GM04503 (cell line): ENCODE results near the gene INMT.
A peak's percentile ranks its signal among the peaks of the same experiment; 100 is the strongest.

Experiments used
- DNase-seq: peaks from one replicate; pipeline ENCODE4 v3.0.0-alpha.2; 2012; ENCODE audit warnings: low read depth

INMT gene

DNA sequence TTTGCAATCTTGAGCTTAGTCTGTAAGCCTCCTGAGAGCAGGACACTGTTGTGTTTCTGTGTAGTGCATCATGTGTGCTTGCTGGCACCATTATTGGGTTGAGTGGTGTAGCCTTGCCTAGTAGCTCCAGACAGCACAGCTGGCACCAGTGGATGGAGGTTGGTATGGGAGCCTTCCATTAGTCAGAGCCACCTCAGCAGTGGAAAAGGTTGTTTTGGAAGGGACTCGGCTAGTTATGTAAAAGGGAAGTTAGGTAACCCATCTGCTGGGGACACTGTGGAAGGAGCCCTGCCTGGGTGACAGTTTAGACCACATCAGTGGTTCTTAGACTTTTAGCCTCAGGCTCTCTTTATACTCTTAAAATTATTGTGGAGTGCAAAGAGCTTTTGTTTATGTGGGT, 35.6 kb downstream of the INMT start:
- DNase-seq = no peak

DNA sequence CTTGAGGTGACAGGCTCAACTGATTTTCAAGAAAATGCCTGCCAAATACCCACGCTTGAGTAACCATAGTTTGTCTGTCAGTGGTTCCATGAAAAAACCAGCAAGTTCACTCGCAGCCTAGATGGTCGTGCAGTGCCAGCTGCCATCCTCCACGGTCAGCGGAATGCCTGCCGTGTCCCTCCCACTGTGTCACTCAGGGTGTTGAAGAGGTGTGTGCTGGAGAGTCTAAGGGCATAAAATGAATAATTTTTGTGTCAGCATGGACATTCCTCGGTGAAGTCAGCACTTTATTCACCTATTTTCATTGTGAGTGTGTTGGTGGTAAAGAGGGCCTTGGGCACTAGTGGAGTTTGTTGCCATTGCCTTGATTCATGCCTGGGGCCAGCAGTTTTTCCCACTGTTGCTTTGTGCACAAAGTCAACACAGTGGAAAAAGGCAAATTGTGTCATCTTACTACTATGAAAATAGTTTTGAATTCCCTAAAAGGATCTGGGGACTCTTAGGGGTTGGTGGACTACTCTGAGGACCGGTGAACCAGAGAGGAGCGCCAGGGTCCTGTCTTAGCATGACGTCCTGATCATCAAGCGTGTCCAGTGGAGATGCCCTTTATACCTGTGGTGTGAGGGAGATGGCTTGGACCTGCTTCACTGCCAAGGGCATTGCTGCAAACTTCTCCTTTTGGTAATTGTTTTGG, 36.9 kb downstream of the INMT start:
- no peak for DNase-seq

DNA sequence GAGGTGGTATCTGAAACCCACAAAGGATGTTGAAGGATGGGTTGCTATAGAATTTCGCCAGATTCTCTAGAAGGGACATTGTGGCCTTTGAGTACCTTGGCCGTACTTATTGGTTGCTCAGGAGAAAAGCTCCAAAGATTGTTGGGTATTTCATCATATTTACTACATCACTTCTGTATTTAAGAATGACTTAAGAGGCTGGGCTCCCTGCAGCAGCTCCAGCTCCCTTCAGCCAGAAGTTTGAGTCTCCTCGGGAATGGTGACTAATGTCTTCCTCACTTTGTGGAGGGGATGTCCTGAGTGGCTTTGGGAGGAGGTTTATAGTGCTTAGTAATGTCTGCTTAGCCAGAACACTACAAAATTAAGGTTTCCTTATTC, 37.4 kb downstream of the INMT start:
- peak; percentile 82 for DNase-seq

DNA sequence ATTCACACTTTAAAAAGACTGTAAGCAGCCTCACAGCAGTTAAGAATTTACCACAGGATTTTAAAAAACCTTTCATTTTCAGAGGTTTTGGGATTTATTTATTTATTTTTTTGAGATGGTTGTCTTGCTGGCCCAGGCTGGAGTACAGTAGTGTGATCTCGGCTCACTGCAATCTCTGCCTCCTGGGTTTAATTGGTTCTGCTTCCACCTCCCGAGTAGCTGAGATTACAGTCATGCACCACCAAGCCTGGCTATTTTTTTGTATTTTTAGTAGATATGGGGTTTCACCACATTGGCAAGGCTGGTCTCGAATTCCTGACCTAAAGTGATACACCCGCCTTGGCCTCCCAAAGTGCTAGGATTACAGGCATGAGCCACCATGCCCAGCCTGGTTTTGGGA, 38.4 kb downstream of the INMT start:
- DNase-seq = no peak

DNA sequence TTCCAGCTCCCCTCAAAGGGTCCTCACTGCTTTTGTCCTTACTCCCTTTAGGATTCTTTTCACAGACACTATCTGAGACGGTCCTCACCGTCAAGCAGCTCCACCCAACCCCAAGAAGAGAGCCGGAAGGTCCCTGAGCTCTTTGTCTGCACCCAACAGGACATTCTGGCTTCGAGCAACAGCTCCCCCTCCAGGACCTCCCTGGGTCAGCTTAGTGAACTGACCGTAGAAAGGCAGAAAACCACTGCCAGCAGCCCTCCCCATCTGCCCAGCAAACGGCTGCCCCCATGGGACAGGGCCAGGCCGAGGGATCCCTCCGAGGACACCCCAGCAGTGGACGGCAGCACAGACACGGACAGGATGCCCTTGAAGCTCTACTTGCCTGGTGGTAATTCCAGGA, 39.2 kb downstream of the INMT start:
- DNase-seq = no peak

DNA sequence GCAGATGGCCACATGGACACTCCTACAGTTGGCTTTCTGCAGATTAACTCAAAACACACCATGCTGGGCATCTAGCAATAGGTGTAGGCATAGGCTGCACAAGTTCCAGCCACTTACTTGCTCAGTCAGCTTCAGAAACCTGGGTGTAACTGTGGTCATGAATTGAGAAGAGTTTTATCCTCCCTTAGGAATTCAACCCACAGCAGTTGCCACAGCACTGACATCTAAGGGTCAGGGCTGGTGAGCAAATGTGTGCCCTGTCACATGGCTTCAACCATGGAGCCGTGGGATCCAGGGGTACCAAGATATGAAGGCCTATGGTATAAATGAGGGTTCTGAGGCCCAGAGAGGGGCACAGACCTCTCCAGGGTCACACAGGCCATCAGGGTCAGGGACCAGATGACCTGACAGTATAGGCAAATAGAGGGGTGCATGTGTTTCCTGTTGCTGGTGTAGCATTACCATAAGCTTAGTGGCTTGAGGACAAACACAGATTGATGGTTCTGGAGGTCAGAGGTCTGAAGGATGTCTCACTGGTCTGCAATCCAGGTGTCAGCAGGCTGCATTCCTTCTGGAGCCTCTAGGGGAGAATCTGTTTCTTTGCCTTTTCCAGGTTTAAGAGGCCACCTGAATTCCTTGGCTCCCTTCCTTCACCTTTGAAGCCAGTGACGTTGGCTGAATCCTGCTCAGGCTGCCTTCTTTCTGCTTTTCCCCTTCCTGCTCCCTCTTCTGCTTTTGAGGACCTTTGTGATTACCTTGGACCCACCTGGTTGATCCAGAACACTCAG, 43.4 kb downstream of the INMT start:
- DNase-seq = no peak

DNA sequence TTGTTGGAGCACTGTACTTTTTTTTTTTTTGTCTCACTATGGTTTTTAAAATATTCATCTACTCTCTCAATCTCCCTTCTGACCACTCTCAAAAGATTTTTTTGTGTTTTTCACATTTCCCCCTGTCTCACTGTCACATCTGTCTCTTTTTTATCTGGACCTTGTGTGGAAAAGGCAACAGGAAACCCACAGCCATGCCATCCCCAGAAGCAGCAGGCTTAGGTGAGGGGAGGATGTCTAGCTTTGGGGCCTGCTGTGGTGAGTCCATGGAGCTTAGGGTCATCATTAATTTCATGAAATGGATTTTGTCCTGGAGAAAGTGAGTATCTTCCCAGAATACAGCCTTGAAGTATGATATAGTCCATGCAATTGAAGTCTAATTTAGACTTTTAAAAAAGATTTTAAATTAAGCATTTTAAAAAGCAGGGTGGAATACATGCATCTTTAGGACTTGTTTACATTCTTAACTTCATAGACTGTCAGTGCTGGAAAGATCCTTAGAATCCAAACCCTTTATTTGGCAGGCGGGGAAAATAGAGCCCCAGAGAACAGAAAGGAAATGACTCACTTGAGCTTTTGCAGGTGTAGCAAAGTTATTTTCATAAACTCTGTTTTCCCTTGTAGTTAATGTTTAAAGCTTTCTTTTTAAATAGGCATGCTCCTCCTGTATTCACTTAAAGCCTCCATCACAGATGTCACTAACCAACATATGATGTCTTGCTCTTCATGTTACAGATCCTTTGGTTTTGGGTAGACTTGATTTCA, 44.4 kb downstream of the INMT start:
- no peak for DNase-seq

DNA sequence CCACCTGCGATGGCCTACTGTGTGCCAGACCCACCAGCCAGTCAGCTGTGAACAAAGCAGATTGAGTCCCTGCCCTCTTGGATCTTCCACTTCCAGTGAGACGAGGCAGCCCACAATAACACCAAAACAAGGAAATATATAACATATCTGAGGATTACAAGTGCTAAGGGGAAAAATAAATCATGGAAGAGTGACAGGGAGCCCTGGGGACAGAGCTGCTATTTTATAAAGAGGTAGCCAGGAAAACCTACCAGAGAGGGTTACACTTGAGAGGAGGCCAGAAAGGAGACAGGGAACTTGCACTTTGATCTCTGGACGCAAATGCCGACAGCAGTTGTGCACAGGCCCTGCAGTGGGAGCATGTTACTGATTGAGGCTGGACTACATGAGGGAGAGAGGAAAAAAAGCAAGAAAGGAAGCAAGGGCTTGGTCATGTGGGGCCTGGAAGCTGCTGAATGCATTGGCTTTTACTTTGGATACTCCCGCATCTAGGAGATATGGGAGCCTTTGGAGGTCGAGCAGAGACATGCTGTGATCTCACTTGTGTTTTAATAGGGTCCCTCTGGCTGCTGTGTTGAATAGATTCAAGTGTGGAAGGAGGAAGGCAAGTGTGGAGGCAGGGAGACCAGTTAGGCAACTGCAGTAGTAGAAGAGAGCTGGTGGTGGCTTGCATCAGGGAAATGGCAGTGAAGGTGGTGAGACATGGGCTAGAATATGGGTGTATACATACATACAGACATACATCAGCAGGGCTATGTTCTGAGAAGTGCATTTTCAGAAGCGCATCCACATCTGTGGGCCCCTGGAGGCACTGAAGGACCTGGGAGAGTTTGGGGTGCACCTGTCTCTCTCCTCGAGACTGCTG, 45.5 kb downstream of the INMT start:
- no peak for DNase-seq

DNA sequence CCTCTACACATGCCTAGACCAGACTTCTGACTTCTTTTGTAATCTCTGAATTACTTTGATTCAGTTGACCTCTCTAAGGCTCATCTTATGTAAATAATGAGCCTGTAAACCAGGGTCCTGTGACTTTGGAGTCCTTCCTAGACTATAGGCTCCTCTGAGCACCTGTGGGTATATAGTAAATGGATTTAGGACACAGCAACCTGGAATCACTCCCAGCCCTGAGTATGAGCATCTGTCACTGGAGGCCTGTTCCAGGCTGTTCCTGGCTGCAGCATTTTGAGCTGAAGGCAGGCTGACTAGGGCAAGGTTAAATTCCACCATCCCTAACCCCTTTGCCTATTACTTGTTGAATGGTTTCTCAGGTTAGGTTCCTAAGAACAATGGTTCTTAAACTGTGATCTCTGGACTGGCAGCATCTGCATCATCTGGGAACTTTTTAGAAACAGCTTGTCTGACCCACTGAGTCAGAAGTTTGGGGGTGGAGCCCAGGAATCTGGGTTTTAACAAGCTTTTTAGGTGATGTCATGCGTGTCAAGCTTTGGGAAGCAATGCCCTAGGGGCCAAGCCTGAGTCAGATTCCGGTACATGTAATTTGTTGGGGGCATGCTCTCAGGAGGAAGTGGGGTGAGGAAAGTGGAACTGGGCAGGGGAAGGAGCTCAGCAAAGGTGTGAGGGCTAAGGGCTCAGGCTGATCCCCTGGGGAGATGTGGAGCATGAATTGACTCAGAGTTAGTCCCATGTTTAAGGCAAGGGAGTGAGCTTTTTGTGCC, 47.5 kb downstream of the INMT start:
- peak; percentile 85 for DNase-seq

DNA sequence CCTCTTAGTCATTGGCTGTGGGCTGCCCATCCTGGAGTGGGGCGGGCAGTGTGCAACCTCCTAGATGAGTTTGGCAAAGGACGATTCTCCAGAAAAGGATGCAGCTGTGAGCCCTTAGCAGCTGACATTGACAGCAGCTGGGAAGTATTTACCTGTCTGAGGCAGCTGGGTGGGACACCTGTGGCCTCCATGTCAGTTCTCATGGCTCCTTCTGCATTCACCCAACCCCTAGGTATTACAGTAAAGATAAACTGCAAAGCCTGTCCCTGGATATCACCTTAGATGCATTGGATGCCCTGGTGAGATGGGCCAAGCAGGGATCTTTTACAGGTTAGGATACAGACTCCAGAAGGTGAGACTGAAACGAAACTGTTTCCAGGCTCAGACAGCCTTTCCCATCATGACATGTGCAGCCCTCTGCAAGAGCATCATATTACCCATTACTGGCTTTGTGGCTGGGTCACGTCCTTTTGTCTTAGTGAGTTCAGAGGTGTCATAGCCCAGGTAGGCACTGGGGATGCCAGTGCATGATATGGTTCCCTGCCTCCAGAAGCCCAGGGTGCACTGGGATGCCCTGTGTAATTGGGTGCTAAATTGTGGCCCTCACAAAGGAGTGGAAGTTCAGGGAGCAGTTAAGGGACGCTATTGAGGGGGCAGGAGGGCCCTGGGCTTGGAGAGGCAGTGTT, 48.2 kb downstream of the INMT start:
- no peak for DNase-seq

DNA sequence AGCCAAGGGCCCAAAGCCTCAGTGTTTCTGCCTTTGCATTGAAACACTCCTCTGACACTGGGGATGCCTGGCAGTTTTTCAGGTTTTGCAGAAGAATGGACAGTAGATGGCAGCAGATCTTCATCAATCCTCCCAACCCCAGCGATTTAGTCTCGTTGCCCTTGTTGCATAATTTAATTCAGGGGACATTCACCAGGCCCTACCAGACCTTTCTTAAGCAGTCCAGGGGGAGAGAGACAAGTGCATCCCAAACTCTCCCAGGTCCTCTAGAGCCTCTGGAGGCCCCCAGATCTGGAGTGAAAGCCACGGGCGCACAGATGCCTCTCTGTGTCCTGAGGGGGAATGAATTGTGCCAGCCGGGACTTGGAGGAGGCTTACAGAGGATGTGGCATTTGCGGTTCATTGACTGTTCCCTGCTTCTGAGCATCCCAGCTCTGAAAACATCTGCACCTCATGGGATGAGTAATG, 48.9 kb downstream of the INMT start:
- no peak for DNase-seq

DNA sequence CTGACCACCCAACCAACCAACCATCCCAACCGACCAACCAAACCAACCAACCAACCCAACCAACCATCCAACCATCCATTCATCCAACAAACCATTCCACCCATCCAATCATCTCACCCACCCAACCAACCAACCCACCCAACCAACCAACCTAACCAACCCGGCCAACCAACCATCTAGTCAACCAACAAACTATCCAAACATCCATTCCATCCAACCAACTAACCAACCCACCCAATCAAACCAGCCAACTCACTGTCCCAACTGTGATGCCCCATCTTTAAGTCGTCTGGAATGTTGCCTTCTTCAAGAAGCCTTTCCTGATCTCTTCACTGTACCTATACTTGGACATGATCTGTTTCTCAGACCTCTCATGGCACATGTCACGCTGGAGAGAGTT, 50.9 kb downstream of the INMT start:
- DNase-seq = no peak

DNA sequence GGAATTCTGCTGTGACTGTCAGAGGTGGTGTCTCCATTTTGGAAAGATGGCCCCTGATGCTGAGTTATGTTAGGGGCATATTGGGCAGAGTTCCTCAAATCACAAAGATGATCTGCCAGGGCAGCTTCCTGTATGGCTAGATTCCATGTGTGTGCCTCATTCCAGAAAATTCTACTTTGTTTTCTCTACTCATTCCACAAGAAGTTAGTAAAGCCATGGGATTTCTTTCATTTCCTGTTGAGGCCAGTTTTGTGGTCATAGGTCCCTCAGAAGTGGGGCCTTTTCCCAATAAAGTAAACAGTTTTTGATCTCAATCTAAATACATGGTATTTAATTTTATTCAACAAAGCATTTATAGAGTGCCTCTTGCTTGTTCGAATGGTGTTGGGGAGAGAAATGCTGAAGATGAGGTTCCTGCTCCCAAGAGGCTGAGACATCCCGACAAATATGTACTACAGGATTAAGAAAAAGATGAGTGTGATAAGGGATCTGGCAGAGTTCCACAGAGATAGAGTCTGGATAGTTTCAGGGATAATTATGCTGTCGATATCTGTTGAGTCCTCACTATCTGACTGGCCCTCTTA, 52.2 kb downstream of the INMT start:
- peak; percentile 86 for DNase-seq

DNA sequence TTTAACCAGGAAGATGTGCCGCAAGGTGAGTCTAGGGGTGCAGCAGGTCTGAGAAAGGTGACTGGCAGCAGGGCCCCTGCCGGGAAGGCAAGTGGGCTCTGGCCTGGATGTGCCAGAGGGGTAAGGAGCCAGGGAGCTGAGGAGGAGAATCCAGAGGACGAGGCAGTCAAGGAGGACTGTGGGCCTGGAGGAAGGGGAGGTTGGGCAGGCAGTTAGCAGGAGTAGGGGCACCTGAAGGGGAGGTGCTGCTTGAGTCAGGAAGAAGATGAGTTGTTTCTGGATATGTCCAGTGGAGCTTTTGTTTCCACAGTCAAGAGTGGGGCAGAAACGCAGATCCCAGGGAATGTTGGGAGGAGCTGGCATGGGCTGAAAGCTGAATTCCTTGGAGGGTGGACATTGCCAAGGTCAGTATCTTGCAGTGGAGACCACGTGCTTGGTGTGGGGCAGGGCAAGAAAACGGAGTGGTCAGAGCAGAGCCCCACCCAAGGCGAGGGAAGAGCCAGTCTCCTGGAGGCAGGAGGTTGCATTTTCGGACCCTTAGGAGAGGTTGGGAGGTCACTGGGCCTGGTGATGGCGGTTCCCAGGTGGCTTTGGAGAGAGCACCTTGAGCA, 53.3 kb downstream of the INMT start:
- DNase-seq = no peak

DNA sequence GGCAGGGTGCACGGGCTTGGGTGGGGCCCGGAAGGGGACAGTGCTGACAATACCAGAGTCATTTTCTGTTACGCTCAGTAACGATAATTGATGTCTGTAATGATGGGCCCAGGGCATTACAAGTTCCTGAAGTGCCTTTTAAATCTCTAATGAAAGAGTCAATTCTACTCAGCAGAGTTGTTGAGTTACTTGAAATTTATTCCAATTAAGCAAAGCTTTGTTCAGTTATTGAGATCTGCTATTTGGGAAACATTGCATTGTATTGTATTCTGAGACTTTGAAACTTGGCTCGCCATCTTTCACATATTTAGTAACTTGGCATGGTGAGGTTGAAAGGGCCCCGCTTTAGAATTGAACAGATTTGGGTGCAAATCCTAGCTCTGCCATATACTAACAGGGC, 54.0 kb downstream of the INMT start:
- no peak for DNase-seq
